ENCODE data around the gene BTNL9.
"Not testable (repeated sequence)": the region's sequence is repeated elsewhere in the genome, so short reads cannot be mapped to it uniquely, and the experiment has no call there.

Gene BTNL9

GRCh38 chr5:181039931-181040630 is at the start of gene BTNL9:
TSS of gene BTNL9 (plus strand) at chr5:181040266. CDS start at chr5:181045490, 5,224 bp downstream.
- FAIRE-seq (no peak), DNase-seq (ENCODE audit: extremely low spot score, insufficient read length, low read depth) (no peak)

GRCh38 chr5:180990882-180991242 is 49.2 kb upstream of the BTNL9 start:
- FAIRE-seq, result no peak
- DNase-seq (ENCODE audit: extremely low spot score, insufficient read length, low read depth), result no peak

- DNase-seq (ENCODE audit: extremely low spot score, insufficient read length, low read depth) (no peak), FAIRE-seq (no peak)
These were observed 38.1 kb upstream of the BTNL9 start for GRCh38 chr5:181001947-181002346.

GRCh38 chr5:181005791-181006190 is 34.3 kb upstream of the BTNL9 start:
- DNase-seq (ENCODE audit: extremely low spot score, insufficient read length, low read depth), result no peak
- FAIRE-seq, result no peak

GRCh38 chr5:181008136-181008535 is 31.9 kb upstream of the BTNL9 start:
- FAIRE-seq, result no peak
- DNase-seq (ENCODE audit: extremely low spot score, insufficient read length, low read depth), result no peak

GRCh38 chr5:181010018-181010417 is 30.0 kb upstream of the BTNL9 start:
- not testable (repeated sequence) for FAIRE-seq; DNase-seq (ENCODE audit: extremely low spot score, insufficient read length, low read depth)

GRCh38 chr5:181014654-181015053 is 25.4 kb upstream of the BTNL9 start:
- DNase-seq (ENCODE audit: extremely low spot score, insufficient read length, low read depth); FAIRE-seq: not testable (repeated sequence)

- FAIRE-seq; DNase-seq (ENCODE audit: extremely low spot score, insufficient read length, low read depth): not testable (repeated sequence)
These were observed 22.6 kb upstream of the BTNL9 start for GRCh38 chr5:181017448-181017847.

GRCh38 chr5:181020688-181021087 is 19.4 kb upstream of the BTNL9 start:
- DNase-seq (ENCODE audit: extremely low spot score, insufficient read length, low read depth), result no peak
- FAIRE-seq, result no peak

GRCh38 chr5:181024245-181025064 is 15.6 kb upstream of the BTNL9 start:
- FAIRE-seq (no peak), DNase-seq (ENCODE audit: extremely low spot score, insufficient read length, low read depth) (no peak)

- FAIRE-seq (no peak), DNase-seq (ENCODE audit: extremely low spot score, insufficient read length, low read depth) (no peak)
These were observed 12.5 kb upstream of the BTNL9 start for GRCh38 chr5:181027452-181028031.

- FAIRE-seq (no peak), DNase-seq (ENCODE audit: extremely low spot score, insufficient read length, low read depth) (no peak)
These were observed 11.8 kb upstream of the BTNL9 start for GRCh38 chr5:181028032-181028819.

GRCh38 chr5:181031716-181032115 is 8.3 kb upstream of the BTNL9 start:
- DNase-seq (ENCODE audit: extremely low spot score, insufficient read length, low read depth) (no peak), FAIRE-seq (no peak)

- FAIRE-seq (no peak), DNase-seq (ENCODE audit: extremely low spot score, insufficient read length, low read depth) (no peak)
These were observed 3.9 kb upstream of the BTNL9 start for GRCh38 chr5:181035991-181036815.

GRCh38 chr5:181036816-181037364 is 3.2 kb upstream of the BTNL9 start:
- FAIRE-seq (no peak), DNase-seq (ENCODE audit: extremely low spot score, insufficient read length, low read depth) (no peak)

GRCh38 chr5:181037365-181037861 is 2.7 kb upstream of the BTNL9 start:
- FAIRE-seq (no peak), DNase-seq (ENCODE audit: extremely low spot score, insufficient read length, low read depth) (no peak)

GRCh38 chr5:181039471-181039870 is 595 bp upstream of the BTNL9 start:
- FAIRE-seq (no peak), DNase-seq (ENCODE audit: extremely low spot score, insufficient read length, low read depth) (no peak)

- FAIRE-seq, result no peak
- no peak for DNase-seq (ENCODE audit: extremely low spot score, insufficient read length, low read depth)
These were observed 522 bp downstream of the BTNL9 start for GRCh38 chr5:181040631-181040945.

- no peak for FAIRE-seq
- DNase-seq (ENCODE audit: extremely low spot score, insufficient read length, low read depth), result no peak
These were observed 977 bp downstream of the BTNL9 start for GRCh38 chr5:181041043-181041442.

All from GM18507 (cell line).